Mesendoderm (in vitro differentiated cells): ENCODE measurements around the gene PHLPP2.

Experiments
- DNase-seq: peaks from one replicate; pipeline ENCODE4 v3.0.0; 2013
- H2AK5ac ChIP-seq: 2 replicates; pipeline ENCODE4 v1.6.1; 2013; ENCODE audit warnings: low read length, inconsistent platforms
- H2BK120ac ChIP-seq: 2 replicates; pipeline ENCODE4 v1.6.1; 2013; ENCODE audit warnings: low read depth, mild to moderate bottlenecking, low read length, moderate library complexity, mixed read lengths
- H2BK15ac ChIP-seq: replicated peaks from 2 replicates; pipeline ENCODE4 v1.6.1; 2013; ENCODE audit warnings: low read depth, mild to moderate bottlenecking, moderate library complexity
- H2BK5ac ChIP-seq: 2 replicates; pipeline ENCODE4 v1.6.1; 2013; ENCODE audit warnings: low read length, inconsistent platforms
- H3K18ac ChIP-seq: 2 replicates; pipeline ENCODE4 v1.6.1; 2013; ENCODE audit warnings: mild to moderate bottlenecking, low read length, mixed read lengths
- H3K23ac ChIP-seq: one replicate; pipeline ENCODE4 v1.6.1; 2013; ENCODE audit warnings: low read length
- H3K27ac ChIP-seq: 2 replicates; pipeline ENCODE4 v1.5.1; 2013; ENCODE audit warnings: low read depth, mild to moderate bottlenecking, inconsistent platforms, low read length, moderate library complexity
- H3K27me3 ChIP-seq: 2 replicates; pipeline ENCODE4 v1.6.1; 2013; ENCODE audit warnings: low read length, control low read depth, mild to moderate bottlenecking, inconsistent platforms; ENCODE audit not compliant: insufficient read depth, poor library complexity
- H3K36me3 ChIP-seq: 2 replicates; pipeline ENCODE4 v1.6.1; 2013; ENCODE audit warnings: low read length, inconsistent platforms; ENCODE audit not compliant: control insufficient read depth, insufficient read depth
- H3K4ac ChIP-seq: one replicate; pipeline ENCODE4 v1.6.1; 2013; ENCODE audit warnings: low read depth, mild to moderate bottlenecking, low read length, moderate library complexity
- H3K4me1 ChIP-seq: 2 replicates; pipeline ENCODE4 v1.6.1; 2013; ENCODE audit warnings: low read depth, low read length, inconsistent platforms; ENCODE audit not compliant: control insufficient read depth
- H3K4me2 ChIP-seq: 2 replicates; pipeline ENCODE4 v1.6.1; 2013; ENCODE audit warnings: low read length
- H3K4me3 ChIP-seq: 2 replicates; pipeline ENCODE4 v1.5.1; 2013; ENCODE audit warnings: mild to moderate bottlenecking, low read length
- H3K56ac ChIP-seq: one replicate; pipeline ENCODE4 v1.6.1; 2013; ENCODE audit warnings: low read length
- H3K79me1 ChIP-seq: 2 replicates; pipeline ENCODE4 v1.6.1; 2013; ENCODE audit warnings: low read length, inconsistent platforms
- H3K79me2 ChIP-seq: 2 replicates; pipeline ENCODE4 v1.6.1; 2013; ENCODE audit warnings: mild to moderate bottlenecking, low read length; ENCODE audit not compliant: control insufficient read depth, insufficient read depth
- H3K9ac ChIP-seq: 2 replicates; pipeline ENCODE4 v1.6.1; 2013; ENCODE audit warnings: low read length, inconsistent platforms
- H4K5ac ChIP-seq: one replicate; pipeline ENCODE4 v1.6.1; 2013; ENCODE audit warnings: low read length
- H4K8ac ChIP-seq: one replicate; pipeline ENCODE4 v1.6.1; 2013; ENCODE audit warnings: low read depth, mild to moderate bottlenecking, control low read depth, low read length, moderate library complexity
- WGBS: extraction: QIAGEN DNeasy Blood & Tissue Kit; methylation state at CpG from one replicate; pipeline ENCODE4 v1.1.7; 2013; ENCODE audit warnings: low lambda C conversion rate, missing lambda C conversion rate; ENCODE audit not compliant: insufficient coverage; ENCODE audit errors: extremely low coverage; 5-methylcytosine and 5-hydroxymethylcytosine counted together

Gene PHLPP2

DNA sequence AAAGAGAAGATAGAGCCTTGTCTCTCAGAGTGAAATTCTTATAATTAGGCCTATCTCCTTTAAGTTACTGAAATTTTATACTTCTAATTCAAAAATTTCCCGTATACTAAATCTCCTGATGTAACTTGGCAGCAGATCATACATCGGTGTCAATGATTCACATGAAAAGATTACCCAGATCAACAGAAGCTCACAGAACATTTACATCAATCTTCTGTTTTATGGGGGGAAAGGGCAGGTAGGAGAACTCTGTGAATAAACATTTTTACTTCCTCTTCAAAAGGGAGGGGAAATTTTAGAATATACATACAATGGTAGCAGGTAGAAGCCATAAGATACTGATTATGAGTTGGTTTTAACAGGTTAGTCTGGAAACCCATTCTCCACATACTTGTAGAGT, 43.1 kb downstream of the PHLPP2 start:
- H3K9ac ChIP-seq = no peak overlapping the region
- no peaks in the 10 kb centered on the region for H3K4me1 ChIP-seq
- DNase-seq = no peak
- H3K27me3 ChIP-seq = no peaks in the 10 kb centered on the region
- no peak overlapping the region for H3K4me3 ChIP-seq
- no CpG with 5 or more reads among the region's 2 CpGs for WGBS
- H2BK5ac ChIP-seq = no peak overlapping the region
- no peak overlapping the region for H3K4me2 ChIP-seq
- peaks cover 3% of the 10 kb centered on the region for H3K36me3 ChIP-seq
- H4K8ac ChIP-seq = no peak overlapping the region
- H3K79me1 ChIP-seq = no peaks in the 10 kb centered on the region
- no peak overlapping the region for H4K5ac ChIP-seq
- H2BK15ac ChIP-seq = no peak overlapping the region
- H3K4ac ChIP-seq = no peak overlapping the region
- H3K27ac ChIP-seq = no peak overlapping the region
- no peak overlapping the region for H3K56ac ChIP-seq
- H2BK120ac ChIP-seq = no peak overlapping the region
- no peaks in the 10 kb centered on the region for H3K79me2 ChIP-seq
- no peak overlapping the region for H3K23ac ChIP-seq
- H2AK5ac ChIP-seq = no peak overlapping the region
- H3K18ac ChIP-seq = no peak overlapping the region

DNA sequence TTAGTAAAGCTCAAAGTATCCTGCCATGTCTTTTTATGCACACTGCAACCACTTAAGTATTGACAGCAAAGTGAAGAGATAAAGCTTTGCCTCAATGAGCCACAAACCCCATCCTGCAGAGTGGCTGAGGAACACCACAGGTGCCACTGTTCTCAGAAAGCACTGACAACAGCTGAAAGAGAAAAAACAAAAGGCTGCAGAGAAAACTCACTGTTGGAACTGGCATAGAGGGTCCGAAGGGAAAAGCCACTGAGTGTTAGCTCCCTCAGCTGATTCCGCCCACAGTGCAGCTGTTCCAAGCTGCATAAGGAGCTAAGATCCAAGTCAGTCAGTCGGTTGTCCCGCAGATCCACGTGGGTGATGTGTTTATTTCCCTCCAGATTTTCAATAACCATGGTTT, 48.3 kb downstream of the PHLPP2 start:
- no peaks in the 10 kb centered on the region for H3K79me1 ChIP-seq
- H4K8ac ChIP-seq = no peak overlapping the region
- H2BK120ac ChIP-seq = no peak overlapping the region
- H3K4me2 ChIP-seq = no peak overlapping the region
- no peak overlapping the region for H2AK5ac ChIP-seq
- no peak overlapping the region for H4K5ac ChIP-seq
- no peak overlapping the region for H3K56ac ChIP-seq
- no peak overlapping the region for H3K4me3 ChIP-seq
- no peak overlapping the region for H3K4ac ChIP-seq
- no peaks in the 10 kb centered on the region for H3K79me2 ChIP-seq
- H2BK5ac ChIP-seq = no peak overlapping the region
- H3K23ac ChIP-seq = no peak overlapping the region
- no peak overlapping the region for H3K18ac ChIP-seq
- H3K9ac ChIP-seq = no peak overlapping the region
- no peak for DNase-seq
- no peaks in the 10 kb centered on the region for H3K27me3 ChIP-seq
- WGBS = no CpG with 5 or more reads among the region's 5 CpGs
- H3K27ac ChIP-seq = no peak overlapping the region
- H3K36me3 ChIP-seq = peaks cover 3% of the 10 kb centered on the region
- H2BK15ac ChIP-seq = no peak overlapping the region
- no peaks in the 10 kb centered on the region for H3K4me1 ChIP-seq

DNA sequence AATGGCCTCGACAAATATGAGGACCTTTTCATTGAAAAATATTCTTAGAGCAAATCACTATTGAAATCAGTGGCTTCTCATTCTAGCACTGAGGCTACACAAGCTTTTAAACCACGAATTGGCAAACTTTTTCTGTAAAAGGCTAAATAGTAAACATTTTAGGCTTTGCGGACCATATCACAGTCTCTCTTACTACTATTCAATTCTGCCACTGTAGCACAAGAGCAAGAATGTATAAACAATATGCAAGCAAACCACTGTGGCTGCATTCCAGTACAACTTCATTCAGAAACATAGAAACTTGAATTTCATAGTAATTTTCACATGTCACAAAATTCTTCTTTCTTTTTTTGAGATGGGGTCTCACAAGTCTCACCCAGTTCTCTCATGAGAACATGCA, 49.1 kb downstream of the PHLPP2 start:
- H3K79me2 ChIP-seq = no peaks in the 10 kb centered on the region
- H2BK15ac ChIP-seq = no peak overlapping the region
- no peak overlapping the region for H3K4ac ChIP-seq
- no peaks in the 10 kb centered on the region for H3K27me3 ChIP-seq
- no peak overlapping the region for H2BK120ac ChIP-seq
- H3K18ac ChIP-seq = no peak overlapping the region
- H2AK5ac ChIP-seq = no peak overlapping the region
- H4K8ac ChIP-seq = no peak overlapping the region
- H3K4me3 ChIP-seq = no peak overlapping the region
- H3K27ac ChIP-seq = no peak overlapping the region
- DNase-seq = no peak
- H3K36me3 ChIP-seq = peaks cover 3% of the 10 kb centered on the region
- no peak overlapping the region for H3K56ac ChIP-seq
- no peaks in the 10 kb centered on the region for H3K4me1 ChIP-seq
- no peak overlapping the region for H3K23ac ChIP-seq
- H4K5ac ChIP-seq = no peak overlapping the region
- no peak overlapping the region for H3K4me2 ChIP-seq
- no peak overlapping the region for H3K9ac ChIP-seq
- H3K79me1 ChIP-seq = no peaks in the 10 kb centered on the region
- no CpG with 5 or more reads among the region's 3 CpGs for WGBS
- no peak overlapping the region for H2BK5ac ChIP-seq

DNA sequence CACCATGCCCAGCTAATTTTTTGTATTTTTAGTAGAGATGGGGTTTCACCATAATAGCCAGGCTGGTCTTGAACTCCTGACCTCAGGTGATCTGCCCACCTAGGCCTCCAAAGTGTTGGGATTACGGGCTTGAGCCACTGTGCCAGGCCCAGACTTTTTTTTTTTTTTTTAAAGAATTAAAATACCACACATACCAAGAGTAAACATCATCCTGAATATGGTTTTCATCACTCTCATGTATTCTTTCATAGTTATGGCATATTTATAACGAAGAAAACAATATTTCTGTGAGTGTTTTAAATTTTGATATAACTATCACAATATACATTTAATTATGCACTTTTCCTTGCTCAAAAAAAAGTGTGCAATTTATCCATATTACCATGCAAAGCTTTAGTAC, 50.3 kb downstream of the PHLPP2 start:
- H3K56ac ChIP-seq = no peak overlapping the region
- no peak overlapping the region for H2BK120ac ChIP-seq
- H3K27ac ChIP-seq = no peak overlapping the region
- no peak overlapping the region for H3K4me3 ChIP-seq
- no peak overlapping the region for H3K23ac ChIP-seq
- H2AK5ac ChIP-seq = no peak overlapping the region
- H4K5ac ChIP-seq = no peak overlapping the region
- no peak overlapping the region for H3K18ac ChIP-seq
- no peak overlapping the region for H2BK15ac ChIP-seq
- H3K4me1 ChIP-seq = no peaks in the 10 kb centered on the region
- no peak overlapping the region for H2BK5ac ChIP-seq
- no peak overlapping the region for H3K4me2 ChIP-seq
- H3K27me3 ChIP-seq = no peaks in the 10 kb centered on the region
- no peak for DNase-seq
- H3K9ac ChIP-seq = no peak overlapping the region
- H3K79me1 ChIP-seq = no peaks in the 10 kb centered on the region
- H4K8ac ChIP-seq = no peak overlapping the region
- peaks cover 4% of the 10 kb centered on the region for H3K36me3 ChIP-seq
- H3K4ac ChIP-seq = no peak overlapping the region
- no peaks in the 10 kb centered on the region for H3K79me2 ChIP-seq
- no CpG with 5 or more reads among the region's 2 CpGs for WGBS

DNA sequence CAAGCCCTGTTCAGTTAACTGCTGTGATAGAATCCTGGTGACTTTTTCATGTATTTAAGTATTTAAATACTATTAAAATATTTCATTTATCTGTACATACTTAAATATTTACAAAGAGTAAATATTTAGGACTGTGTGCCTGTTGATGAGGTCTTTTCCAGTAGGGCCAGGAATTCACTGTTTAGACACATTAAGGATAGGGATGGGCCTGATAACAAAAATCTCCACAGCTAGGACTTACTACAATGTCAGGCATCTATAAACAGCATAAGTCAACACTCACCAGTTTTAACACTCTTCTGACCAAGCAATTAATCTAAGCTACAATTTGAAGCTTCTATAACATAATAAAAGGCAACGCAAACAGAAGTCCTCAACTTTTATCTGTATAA, 50.9 kb downstream of the PHLPP2 start:
- DNase-seq = no peak

GRCh38 chr16:71672803-71673581, 51.5 kb downstream of the PHLPP2 start:
- Histone ChIP-seq H3K27ac (no peak overlapping the region), H4K8ac (no peak overlapping the region), H3K23ac (no peak overlapping the region), H3K4ac (no peak overlapping the region), H2BK120ac (no peak overlapping the region), H3K79me2 (no peaks in the 10 kb centered on the region), H3K9ac (no peak overlapping the region), H3K4me1 (no peaks in the 10 kb centered on the region), H3K4me2 (no peak overlapping the region), H2AK5ac (no peak overlapping the region), H4K5ac (no peak overlapping the region), H3K36me3 (peaks cover 5% of the 10 kb centered on the region), H3K56ac (no peak overlapping the region), H3K18ac (no peak overlapping the region), H3K4me3 (no peak overlapping the region), H3K27me3 (no peaks in the 10 kb centered on the region), H3K79me1 (no peaks in the 10 kb centered on the region), H2BK5ac (no peak overlapping the region), H2BK15ac (no peak overlapping the region)
- no peak for DNase-seq
- no CpG with 5 or more reads among the region's 5 CpGs for WGBS

More for the DNA sequence above, 50.9 kb downstream of the PHLPP2 start:
- no peaks in the 10 kb centered on the region for H3K27me3 ChIP-seq
- H3K36me3 ChIP-seq = peaks cover 5% of the 10 kb centered on the region
- no peak overlapping the region for H3K23ac ChIP-seq
- H2BK15ac ChIP-seq = no peak overlapping the region
- no peak overlapping the region for H3K56ac ChIP-seq
- H3K4me1 ChIP-seq = no peaks in the 10 kb centered on the region
- no peak overlapping the region for H2BK5ac ChIP-seq
- WGBS = no CpG with 5 or more reads among the region's 1 CpG
- H2AK5ac ChIP-seq = no peak overlapping the region
- no peak overlapping the region for H3K9ac ChIP-seq
- no peak overlapping the region for H3K18ac ChIP-seq
- no peaks in the 10 kb centered on the region for H3K79me1 ChIP-seq
- H4K5ac ChIP-seq = no peak overlapping the region
- H2BK120ac ChIP-seq = no peak overlapping the region
- H3K4me2 ChIP-seq = no peak overlapping the region
- no peak overlapping the region for H4K8ac ChIP-seq
- H3K4me3 ChIP-seq = no peak overlapping the region
- no peaks in the 10 kb centered on the region for H3K79me2 ChIP-seq
- H3K27ac ChIP-seq = no peak overlapping the region
- H3K4ac ChIP-seq = no peak overlapping the region
